B cell (primary cell): ENCODE measurements around the gene CPLANE1. TPM values are rescaled to one million over a fixed set of nuclear protein-coding genes. Genes with fewer than 3 reads are reported as not detected.
A peak's percentile ranks its signal among the peaks of the same experiment; 100 is the strongest.
"Not testable (repeated sequence)": the region's sequence is repeated elsewhere in the genome, so short reads cannot be mapped to it uniquely, and the experiment has no call there.

Experiments used
- ATAC-seq: fragments of 200-7000 bp; cut with Tn5 transposase; one replicate; pipeline ENCODE4 v1.10.0; 2021; ENCODE audit warnings: low read depth, mild to moderate bottlenecking, moderate number of reproducible peaks, moderate library complexity
- CTCF ChIA-PET: fragments of 350-600 bp; sonication (Branson Sonifier 250); formaldehyde crosslinking; loops from one replicate; lab custom pipeline; 2021; ENCODE audit warnings: antibody characterized with exemption, inconsistent platforms; lab: Charles Lee
- POLR2A ChIA-PET: fragments of 350-600 bp; sonication (Branson Sonifier 250); formaldehyde crosslinking; loops from one replicate; lab custom pipeline; 2021; ENCODE audit warnings: antibody characterized with exemption; lab: Charles Lee
- DNase-seq: peaks from one replicate; pipeline ENCODE4 v3.0.0; 2013
- H2AFZ ChIP-seq: 2 replicates; pipeline ENCODE4 v1.6.1; 2012; ENCODE audit warnings: mild to moderate bottlenecking, low read depth, low read length; ENCODE audit not compliant: insufficient read depth, poor library complexity, severe bottlenecking
- H3K27ac ChIP-seq, 2 donors: 1 replicate in 1 of 2; 2 replicates in 1 of 2; pipeline ENCODE4 v1.5.1; 2012 to 2013; ENCODE audit warnings: low read length in 2 of 2, mild to moderate bottlenecking in 2 of 2, moderate library complexity in 1 of 2
- H3K27me3 ChIP-seq, 4 experiments: fragments of 200-600 bp in 1 of 4; sonication (generic) in 1 of 4; replicated peaks in 1 of 4; 1 replicate in 2 of 4; 2 replicates in 2 of 4; pipeline versions ENCODE4 v1.6.1 to v1.7.0; 2013 to 2016; ENCODE audit warnings: low read length in 3 of 4, mild to moderate bottlenecking in 2 of 4, mixed read lengths in 1 of 4, moderate library complexity in 1 of 4; ENCODE audit not compliant: insufficient read depth in 4 of 4, control insufficient read depth in 3 of 4; ENCODE audit errors: control extremely low read depth in 1 of 4
- H3K36me3 ChIP-seq, 2 experiments: replicated peaks in 1 of 2; 1 replicate in 1 of 2; 2 replicates in 1 of 2; pipeline versions ENCODE4 v1.6.1 to v1.7.1; 2013; ENCODE audit warnings: low read length in 1 of 2; ENCODE audit not compliant: insufficient read depth in 2 of 2, control insufficient read depth in 1 of 2; ENCODE audit errors: control extremely low read depth in 1 of 2, extremely low read depth in 1 of 2
- H3K4me1 ChIP-seq, 2 donors: fragments of 200-600 bp in 1 of 2; sonication (generic) in 1 of 2; 1 replicate in 1 of 2; 2 replicates in 1 of 2; pipeline versions ENCODE4 v1.5.1 to v1.6.1; 2013 to 2017; ENCODE audit warnings: low read length in 2 of 2; ENCODE audit not compliant: control insufficient read depth in 2 of 2, insufficient read depth in 2 of 2
- H3K4me2 ChIP-seq: replicated peaks from 2 replicates; pipeline ENCODE3; 2012; ENCODE audit warnings: mild to moderate bottlenecking, low read depth, low read length; ENCODE audit not compliant: poor library complexity, severe bottlenecking
- H3K4me3 ChIP-seq, 5 experiments: fragments of 200-600 bp in 1 of 5; sonication (generic) in 1 of 5; 1 replicate in 3 of 5; 2 replicates in 2 of 5; pipeline versions ENCODE4 v1.5.1 to v1.7.0; 2011 to 2016; ENCODE audit warnings: low read length in 4 of 5, mild to moderate bottlenecking in 4 of 5, low read depth in 2 of 5, control low read depth in 1 of 5, moderate library complexity in 1 of 5; ENCODE audit not compliant: insufficient read depth in 1 of 5; ENCODE audit errors: control extremely low read depth in 1 of 5, extremely low read depth in 1 of 5
- H3K79me2 ChIP-seq: fragments of 200-600 bp; sonication (generic); one replicate; pipeline ENCODE4 v1.6.0; 2016; ENCODE audit warnings: low read length; ENCODE audit not compliant: control insufficient read depth, insufficient read depth
- H3K9ac ChIP-seq: fragments of 200-600 bp; sonication (generic); 2 replicates; pipeline ENCODE4 v1.6.1; 2017; ENCODE audit warnings: mild to moderate bottlenecking, low read length, moderate library complexity
- H3K9me3 ChIP-seq, 3 donors: one replicate each; pipeline versions ENCODE4 v1.6.1 to v1.7.1; 2013; ENCODE audit warnings: low read length in 2 of 3; ENCODE audit not compliant: control insufficient read depth in 2 of 3, insufficient read depth in 1 of 3; ENCODE audit errors: control extremely low read depth in 1 of 3
- H4K20me1 ChIP-seq: 2 replicates; pipeline ENCODE4 v1.6.0; 2012; ENCODE audit warnings: mild to moderate bottlenecking, low read length; ENCODE audit not compliant: insufficient read depth, control insufficient read depth, poor library complexity, severe bottlenecking
- H3K27ac Mint-ChIP-seq: one replicate; pipeline ENCODE4 v1.8.0; 2021; ENCODE audit warnings: mixed read lengths
- H3K27me3 Mint-ChIP-seq: one replicate; pipeline ENCODE4 v1.8.0; 2021; ENCODE audit warnings: mixed read lengths
- H3K4me1 Mint-ChIP-seq: one replicate; pipeline ENCODE4 v1.8.0; 2021; ENCODE audit warnings: mixed read lengths
- H3K4me3 Mint-ChIP-seq: one replicate; pipeline ENCODE4 v1.8.0; 2021; ENCODE audit warnings: mixed read lengths
- H3K9me3 Mint-ChIP-seq: one replicate; pipeline ENCODE4 v1.8.0; 2022; ENCODE audit warnings: mixed read lengths; ENCODE audit not compliant: insufficient read depth
- CTCF ChIP-seq: fragments of 200-600 bp; IDR thresholded peaks from one replicate; pipeline ENCODE4 v1.8.0; 2022; ENCODE audit warnings: antibody characterized with exemption, mild to moderate bottlenecking
- EZH2 ChIP-seq: IDR thresholded peaks from 2 replicates; pipeline ENCODE4 v1.6.1; 2012; ENCODE audit warnings: borderline replicate concordance, low read depth, mild to moderate bottlenecking, moderate library complexity, low read length; ENCODE audit not compliant: insufficient read depth, poor library complexity, severe bottlenecking
- WGBS: methylation state at CpG from one replicate; pipeline ENCODE4 v1.1.5; 2013; ENCODE audit warnings: missing lambda C conversion rate; ENCODE audit not compliant: insufficient coverage; 5-methylcytosine and 5-hydroxymethylcytosine counted together
- intact Hi-C: fragments of 100-400 bp; cut with micrococcal nuclease; formaldehyde crosslinking; loops from one replicate; pipeline ENCODE4 v1.10.0; 2022
- polyA minus RNA-seq: library from RNA; depleted of rRNA, polyadenylated mRNA; stranded (reverse); fragments of >200 nt; gene quantifications from 2 replicates; pipeline ENCODE4 v1.2.3, GENCODE V29; 2012
- polyA plus RNA-seq: library from polyadenylated mRNA; depleted of rRNA; stranded (reverse); fragments of >200 nt; gene quantifications from 2 replicates; pipeline ENCODE4 v1.2.3, GENCODE V29; 2012
- total RNA-seq, 2 donors: library from RNA; stranded (reverse); fragments of 120-200 nt in 1 of 2; gene quantifications; 1 replicate in 1 of 2; 2 replicates in 1 of 2; pipeline versions ENCODE4 v1.2.3 to v1.2.4, GENCODE V29; 2013 to 2022

The CPLANE1 gene
- 17.9 and 21.1 TPM in 2 replicates for total RNA-seq
- 12.9 TPM for total RNA-seq (2013)
- 1.8 and 1.9 TPM in 2 replicates for polyA plus RNA-seq
- 8.3 and 8.4 TPM in 2 replicates for polyA minus RNA-seq

- Mint-ChIP-seq H3K4me1 (peaks cover 11% of the 10 kb centered on the region), H3K4me3 (peak within 1 kb of the TSS; percentile 95), H3K9me3 (no peaks in the 10 kb centered on the region), H3K27ac (peak within 1 kb of the TSS; percentile 92), H3K27me3 (no peaks in the 10 kb centered on the region)
- no peaks in the 10 kb centered on the region for H4K20me1 ChIP-seq
- peaks cover 0 to 3% (median 0%) of the 10 kb centered on the region in 3 donors for H3K9me3 ChIP-seq
- no peaks in the 10 kb centered on the region for H3K79me2 ChIP-seq
- peak; percentile 78 for DNase-seq
- intact Hi-C loops, result loop anchor here (5.0 to 10.0 kb wide), 2 partner anchors 64 to 128 kb away; partner anchors contain the start of gene WDR70
- TF ChIP-seq CTCF, result no peak
- no peak for TF ChIP-seq EZH2
- POLR2A ChIA-PET, result interaction anchor here (0.5 kb wide), 1 partner anchor 25 kb away, joined by 13 read pairs; no protein-coding TSS in a partner anchor
- peak within 1 kb of the TSS; percentile 65 to 90 for H3K27ac ChIP-seq
- H3K36me3 ChIP-seq, result no peaks in the 10 kb centered on the region
- CTCF ChIA-PET, result no interaction called here
- H3K9ac ChIP-seq, result peak within 1 kb of the TSS; percentile 98
- H3K4me2 ChIP-seq, result peak within 1 kb of the TSS; percentile 96
- H3K27me3 ChIP-seq, result no peaks in the 10 kb centered on the region
- peaks cover 0 to 11% of the 10 kb centered on the region in 2 donors for H3K4me1 ChIP-seq
- H3K4me3 ChIP-seq, result peak within 1 kb of the TSS; percentile 75 to 88 (median 80)
- peak within 1 kb of the TSS; percentile 96 for H2AFZ ChIP-seq
- under 1% methylated on average over 88 of the region's 88 CpGs for WGBS
- peak; percentile 87 for ATAC-seq
Observed at GRCh38 chr5:37248970-37249814, at the start of gene CPLANE1. Gene CPLANE1 (minus strand): TSS chr5:37249376. CDS start chr5:37247698, 1,678 bp downstream.

GRCh38 chr5:37296313-37296712, 47.1 kb upstream of the CPLANE1 start:
- H4K20me1 ChIP-seq, H3K9ac ChIP-seq, H3K79me2 ChIP-seq, H3K4me3 ChIP-seq, H3K27me3 ChIP-seq, H2AFZ ChIP-seq, H3K27ac Mint-ChIP-seq, H3K27ac ChIP-seq, H3K4me3 Mint-ChIP-seq, H3K4me2 ChIP-seq, CTCF ChIA-PET, H3K9me3 Mint-ChIP-seq, H3K9me3 ChIP-seq, DNase-seq, ATAC-seq, POLR2A ChIA-PET, H3K4me1 Mint-ChIP-seq, H3K27me3 Mint-ChIP-seq, H3K4me1 ChIP-seq, intact Hi-C loops: not testable (repeated sequence)
- WGBS, result 100% methylated on average over 2 of the region's 7 CpGs
- peaks cover 15 to 54% of the 10 kb centered on the region in 2 experiments for H3K36me3 ChIP-seq
